AG09319 (cell line): Measurements from ENCODE around the gene CCNG1.

ENCODE experiments used
- DNase-seq: peaks from one replicate; pipeline ENCODE4 v3.0.0-alpha.2; 2010; ENCODE audit warnings: low read depth; ENCODE audit errors: extremely low read depth
- CTCF ChIP-seq: IDR thresholded peaks from 2 replicates; pipeline ENCODE4 v1.5.1; 2011; ENCODE audit warnings: low read depth, mild to moderate bottlenecking, inconsistent platforms, low read length, moderate library complexity

The CCNG1 gene

GRCh38 chr5:163473635-163474243, 36.3 kb downstream of the CCNG1 start:
- DNase-seq, result no peak

GRCh38 chr5:163475411-163475810, 38.0 kb downstream of the CCNG1 start:
- TF ChIP-seq CTCF, result no peak
- DNase-seq, result no peak

More at GRCh38 chr5:163473635-163474243, 36.3 kb downstream of the CCNG1 start:
- TF ChIP-seq CTCF, result no peak

GRCh38 chr5:163478126-163478981, 41.0 kb downstream of the CCNG1 start:
- DNase-seq, result no peak
- TF ChIP-seq CTCF, result no peak

GRCh38 chr5:163478982-163479271, 41.5 kb downstream of the CCNG1 start:
- no peak for TF ChIP-seq CTCF
- DNase-seq, result no peak

- DNase-seq, result no peak
- TF ChIP-seq CTCF, result peak; percentile 24
These were observed 51.8 kb downstream of the CCNG1 start for GRCh38 chr5:163489055-163489744.

- DNase-seq, result no peak
- no peak for TF ChIP-seq CTCF
These were observed 52.3 kb downstream of the CCNG1 start for GRCh38 chr5:163489745-163490075.
